Uterus (tissue), 4 donors: ENCODE measurements around the gene SLC12A5. TPM values are rescaled to one million over a fixed set of nuclear protein-coding genes. Genes with fewer than 3 reads are reported as not detected.

Source experiments
- DNase-seq, 2 donors: peaks; one replicate each; pipeline ENCODE4 v3.0.0-alpha.2; 2019 to 2020
- H3K27ac ChIP-seq, 2 donors: fragments of 200-600 bp; sonication (generic); 1 replicate in 1 of 2; 2 replicates in 1 of 2; pipeline ENCODE4 v1.5.1; 2016 to 2018
- H3K27me3 ChIP-seq, 2 donors: fragments of 200-600 bp; sonication (generic); one replicate each; pipeline ENCODE4 v1.5.1; 2018 to 2019; ENCODE audit warnings: control low read depth in 1 of 2
- H3K36me3 ChIP-seq, 2 donors: fragments of 200-600 bp; sonication (generic); one replicate each; pipeline ENCODE4 v1.5.1; 2019; ENCODE audit warnings: control low read depth in 1 of 2
- H3K4me1 ChIP-seq, 2 donors: fragments of 200-600 bp; sonication (generic); one replicate each; pipeline ENCODE4 v1.5.1; 2018 to 2019; ENCODE audit warnings: control low read depth in 1 of 2
- H3K4me3 ChIP-seq, 2 donors: fragments of 200-600 bp; sonication (generic); 1 replicate in 1 of 2; 2 replicates in 1 of 2; pipeline ENCODE4 v1.5.1; 2018 to 2019; ENCODE audit warnings: mild to moderate bottlenecking in 1 of 2
- H3K9me3 ChIP-seq, 2 donors: fragments of 200-600 bp; sonication (generic); one replicate each; pipeline ENCODE4 v1.5.1; 2019; ENCODE audit warnings: control low read depth in 1 of 2
- CTCF ChIP-seq, 4 experiments: fragments of 200-600 bp in 2 of 4; fragments of 450-650 bp in 2 of 4; sonication (generic) in 2 of 4; IDR thresholded peaks; one replicate each; pipeline ENCODE4 v1.5.1; 2016 to 2019; ENCODE audit warnings: antibody characterized with exemption in 4 of 4, mild to moderate bottlenecking in 2 of 4, moderate library complexity in 1 of 4
- POLR2A ChIP-seq, 2 donors: fragments of 450-650 bp; IDR thresholded peaks; one replicate each; pipeline ENCODE4 v1.6.1; 2016; ENCODE audit warnings: antibody characterized with exemption in 2 of 2, mild to moderate bottlenecking in 1 of 2, moderate library complexity in 1 of 2
- intact Hi-C: fragments of 100-400 bp; cut with DNase I; formaldehyde crosslinking; loops from one replicate; pipeline ENCODE4 v1.15.1; 2023; ENCODE audit warnings: low total_unique reads
- total RNA-seq, 4 donors: library from RNA; depleted of rRNA in 3 of 4; stranded (reverse); fragments of >200 nt in 3 of 4; gene quantifications; one replicate each; pipeline versions ENCODE4 v1.1.0 to v1.2.4, GENCODE V29; 2014 to 2023
- donor health status: DM: yes; HTN: yes; CAD: no.

The SLC12A5 gene
- total RNA-seq, 4 donors from 2014 or later, result 0.35 TPM; not detected in 3

GRCh38 chr20:46035713-46036112 is 6.7 kb downstream of the SLC12A5 start:
- no peak for TF ChIP-seq CTCF (IDR thresholded peaks at IDR 0.05)
- no peak overlapping the region for H3K4me3 ChIP-seq
- intact Hi-C loops, result no loop called here
- H3K36me3 ChIP-seq, result no peaks in the 10 kb centered on the region
- H3K9me3 ChIP-seq, result no peaks in the 10 kb centered on the region
- no peak for DNase-seq
- peaks cover 0 to 6% of the 10 kb centered on the region in 2 donors for H3K4me1 ChIP-seq
- H3K27me3 ChIP-seq, result peaks cover 0 to 7% of the 10 kb centered on the region in 2 donors
- no peak overlapping the region for H3K27ac ChIP-seq

- no peaks in the 10 kb centered on the region for H3K9me3 ChIP-seq
- H3K36me3 ChIP-seq, result no peaks in the 10 kb centered on the region
- no peak overlapping the region for H3K4me3 ChIP-seq
- no peak overlapping the region for H3K27ac ChIP-seq
- DNase-seq, result no peak
- TF ChIP-seq CTCF (IDR thresholded peaks at IDR 0.05) (no peak), POLR2A (IDR thresholded peaks at IDR 0.05) (no peak)
- intact Hi-C loops, result no loop called here
- H3K4me1 ChIP-seq, result peaks cover 0 to 6% of the 10 kb centered on the region in 2 donors
- H3K27me3 ChIP-seq, result peaks cover 0 to 5% of the 10 kb centered on the region in 2 donors
These were observed 7.4 kb downstream of the SLC12A5 start for GRCh38 chr20:46036370-46036769.

DNA sequence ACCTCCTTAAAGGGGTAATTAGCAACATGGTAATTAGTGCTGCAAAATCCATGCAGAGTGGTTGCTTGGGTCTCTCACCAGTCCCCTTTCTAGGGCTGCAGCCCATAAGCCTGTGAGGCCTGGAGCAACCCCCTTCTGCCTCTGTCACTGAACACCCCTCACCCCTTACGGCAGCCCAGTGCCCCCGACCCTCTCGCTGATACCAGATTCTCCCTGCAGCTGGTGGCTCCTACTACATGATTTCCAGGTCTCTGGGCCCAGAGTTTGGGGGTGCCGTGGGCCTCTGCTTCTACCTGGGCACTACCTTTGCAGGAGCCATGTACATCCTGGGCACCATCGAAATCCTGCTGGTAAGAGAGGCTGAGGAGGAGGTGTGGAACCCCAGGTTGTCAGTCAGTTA is 8.0 kb downstream of the SLC12A5 start:
- TF ChIP-seq CTCF (IDR thresholded peaks at IDR 0.05) (no peak), POLR2A (IDR thresholded peaks at IDR 0.05) (no peak)
- H3K27me3 ChIP-seq, result no peaks in the 10 kb centered on the region
- peaks cover 0 to 1% of the 10 kb centered on the region in 2 donors for H3K4me1 ChIP-seq
- H3K9me3 ChIP-seq, result no peaks in the 10 kb centered on the region
- H3K27ac ChIP-seq, result no peak overlapping the region
- no peak overlapping the region for H3K4me3 ChIP-seq
- no peaks in the 10 kb centered on the region for H3K36me3 ChIP-seq
- intact Hi-C loops, result no loop called here
- no peak for DNase-seq

DNA sequence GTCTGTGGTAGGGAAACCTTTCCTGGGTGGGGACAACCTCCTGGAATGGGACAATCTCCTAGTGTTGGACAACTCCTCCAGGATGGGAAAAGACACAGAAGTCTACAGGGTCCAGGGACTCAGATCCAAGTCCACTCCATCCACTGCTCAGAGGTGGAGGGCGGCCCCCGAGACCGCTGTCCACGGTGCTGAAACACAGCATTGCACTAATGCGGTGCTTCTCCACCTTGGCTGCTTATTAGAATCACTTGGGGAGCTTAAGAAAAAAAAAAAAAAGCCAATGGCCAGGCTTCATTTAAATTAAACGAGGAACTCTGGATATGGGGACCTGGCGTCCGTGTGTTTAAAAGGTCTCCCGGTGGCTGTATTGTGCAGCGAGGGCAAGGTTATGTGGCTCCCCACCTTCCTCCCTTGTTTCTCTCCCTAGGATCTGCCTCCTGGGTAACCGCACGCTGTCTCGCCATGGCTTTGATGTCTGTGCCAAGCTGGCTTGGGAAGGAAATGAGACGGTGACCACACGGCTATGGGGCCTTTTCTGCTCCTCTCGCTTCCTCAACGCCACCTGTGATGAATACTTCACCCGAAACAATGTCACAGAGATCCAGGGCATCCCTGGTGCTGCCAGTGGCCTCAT is 12.0 kb downstream of the SLC12A5 start:
- intact Hi-C loops, result no loop called here
- Histone ChIP-seq H3K9me3 (no peaks in the 10 kb centered on the region), H3K36me3 (no peaks in the 10 kb centered on the region), H3K27ac (no peak overlapping the region), H3K4me3 (no peak overlapping the region), H3K4me1 (no peaks in the 10 kb centered on the region), H3K27me3 (no peaks in the 10 kb centered on the region)
- TF ChIP-seq POLR2A (IDR thresholded peaks at IDR 0.05) (no peak), CTCF (IDR thresholded peaks at IDR 0.05) (no peak)
- DNase-seq, result no peak

DNA sequence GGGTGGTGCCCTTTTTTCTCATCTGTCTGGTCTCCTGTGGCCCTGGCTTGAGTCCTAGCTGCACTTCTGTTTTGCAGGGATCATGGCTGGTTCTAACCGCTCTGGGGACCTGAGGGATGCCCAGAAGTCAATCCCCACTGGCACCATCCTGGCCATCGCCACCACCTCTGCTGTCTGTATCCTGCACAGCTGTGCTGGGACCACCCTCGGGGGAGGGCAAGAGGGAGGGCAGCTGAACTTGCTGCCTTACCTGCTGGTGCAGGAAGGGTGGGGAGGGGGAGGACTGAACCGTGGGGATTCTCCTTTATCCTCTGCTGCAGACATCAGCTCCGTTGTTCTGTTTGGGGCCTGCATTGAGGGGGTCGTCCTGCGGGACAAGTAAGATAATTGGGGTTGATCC is 14.5 kb downstream of the SLC12A5 start:
- no peaks in the 10 kb centered on the region for H3K4me1 ChIP-seq
- H3K36me3 ChIP-seq, result no peaks in the 10 kb centered on the region
- no peaks in the 10 kb centered on the region for H3K27me3 ChIP-seq
- TF ChIP-seq POLR2A (IDR thresholded peaks at IDR 0.05), result no peak
- DNase-seq, result no peak
- H3K27ac ChIP-seq, result no peak overlapping the region
- no peak overlapping the region for H3K4me3 ChIP-seq
- intact Hi-C loops, result no loop called here
- no peaks in the 10 kb centered on the region for H3K9me3 ChIP-seq

DNA sequence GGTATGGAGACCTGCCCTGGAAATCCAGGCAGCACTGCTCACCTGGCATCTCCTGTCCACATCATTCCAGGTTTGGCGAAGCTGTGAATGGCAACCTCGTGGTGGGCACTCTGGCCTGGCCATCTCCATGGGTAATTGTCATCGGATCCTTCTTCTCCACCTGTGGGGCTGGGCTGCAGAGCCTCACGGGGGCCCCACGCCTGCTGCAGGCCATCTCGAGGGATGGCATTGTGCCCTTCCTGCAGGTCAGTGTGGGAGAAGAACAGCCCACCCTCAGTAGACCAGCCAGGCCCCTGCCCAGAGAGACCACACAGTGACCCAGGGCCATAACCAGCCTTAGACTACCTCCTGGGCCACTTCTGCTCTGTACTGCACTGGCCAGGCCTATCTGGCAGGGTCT is 15.9 kb downstream of the SLC12A5 start:
- no peaks in the 10 kb centered on the region for H3K27me3 ChIP-seq
- no peak overlapping the region for H3K27ac ChIP-seq
- TF ChIP-seq CTCF (IDR thresholded peaks at IDR 0.05), result no peak
- no peaks in the 10 kb centered on the region for H3K36me3 ChIP-seq
- no peaks in the 10 kb centered on the region for H3K4me1 ChIP-seq
- DNase-seq, result no peak
- H3K4me3 ChIP-seq, result no peak overlapping the region
- H3K9me3 ChIP-seq, result no peaks in the 10 kb centered on the region
- intact Hi-C loops, result no loop called here
